Activated CD4-positive, alpha-beta T cell treated with anti-CD3 and anti-CD28 coated beads, Interleukin-2, amount 50 U/mL, for 48 hours (primary cell): ENCODE results near the gene SHISA6.
A peak's percentile ranks its signal among the peaks of the same experiment; 100 is the strongest.

Source experiments
- DNase-seq, 2 experiments: peaks; one replicate each; pipeline ENCODE4 v3.0.0-alpha.2; 2020

SHISA6 gene

GRCh38 chr17:11548398-11548797 lies 307.4 kb downstream of the SHISA6 start:
- DNase-seq, result no peak

GRCh38 chr17:11550431-11550830 lies 309.4 kb downstream of the SHISA6 start:
- no peak for DNase-seq

GRCh38 chr17:11551442-11551841 lies 310.4 kb downstream of the SHISA6 start:
- no peak for DNase-seq

- no peak for DNase-seq
Measured at GRCh38 chr17:11553135-11553534, 312.1 kb downstream of the SHISA6 start.

GRCh38 chr17:11554042-11554441 lies 313.0 kb downstream of the SHISA6 start:
- DNase-seq, result no peak

GRCh38 chr17:11554542-11554941 lies 313.5 kb downstream of the SHISA6 start:
- DNase-seq, result no peak

- DNase-seq, result no peak
Measured at GRCh38 chr17:11555530-11555929, 314.5 kb downstream of the SHISA6 start.

GRCh38 chr17:11557727-11558452 lies 316.9 kb downstream of the SHISA6 start:
- DNase-seq, result no peak

GRCh38 chr17:11558681-11559234 lies 317.7 kb downstream of the SHISA6 start:
- DNase-seq, result no peak

- no peak for DNase-seq
Measured at GRCh38 chr17:11559601-11560000, 318.6 kb downstream of the SHISA6 start.

- DNase-seq, result no peak
Measured at GRCh38 chr17:11561281-11561680, 320.3 kb downstream of the SHISA6 start.

- DNase-seq, result no peak
Measured at GRCh38 chr17:11561702-11562101, 320.7 kb downstream of the SHISA6 start.

- DNase-seq, result no peak
Measured at GRCh38 chr17:11564589-11565380, 323.8 kb downstream of the SHISA6 start.

GRCh38 chr17:11565591-11565990 lies 324.6 kb downstream of the SHISA6 start:
- DNase-seq, result no peak

- no peak for DNase-seq
Measured at GRCh38 chr17:11578998-11579397, 338.0 kb downstream of the SHISA6 start.

GRCh38 chr17:11580677-11581076 lies 339.7 kb downstream of the SHISA6 start:
- no peak for DNase-seq

- no peak for DNase-seq
Measured at GRCh38 chr17:11582217-11582616, 341.2 kb downstream of the SHISA6 start.

GRCh38 chr17:11583306-11583992 lies 342.4 kb downstream of the SHISA6 start:
- no peak for DNase-seq

GRCh38 chr17:11589716-11590115 lies 348.7 kb downstream of the SHISA6 start:
- DNase-seq, result no peak

GRCh38 chr17:11598274-11599221 lies 357.5 kb downstream of the SHISA6 start, which contains the start of gene DNAH9:
DNAH9 (plus strand) TSS chr17:11598470; CDS start chr17:11598499, 29 bp downstream.
- DNase-seq, result peak; percentile 9 to 16

- DNase-seq, result no peak
Measured at GRCh38 chr17:11601661-11602060, 360.6 kb downstream of the SHISA6 start.

GRCh38 chr17:11608396-11608795 lies 367.4 kb downstream of the SHISA6 start:
- DNase-seq, result no peak
